Measurements from ENCODE around the gene TRPV2.

The TRPV2 gene

GRCh38 chr17:16474012-16474725 is 58.8 kb downstream of the TRPV2 start:
- no peak for DNase-seq (ENCODE audit: insufficient read length)
- FAIRE-seq = no peak
- TF ChIP-seq POLR2AphosphoS5 (IDR thresholded peaks at IDR 0.05; ENCODE audit: low read depth, low read length) (no peak), POLR2A (IDR thresholded peaks at IDR 0.05; ENCODE audit: low read depth, low read length) (no peak), TAF1 (IDR thresholded peaks at IDR 0.05; ENCODE audit: borderline replicate concordance, low read depth, low read length) (no peak)

GRCh38 chr17:16475179-16475704 is 59.9 kb downstream of the TRPV2 start:
- DNase-seq (ENCODE audit: insufficient read length) = no peak
- FAIRE-seq = no peak
- TF ChIP-seq POLR2AphosphoS5 (IDR thresholded peaks at IDR 0.05; ENCODE audit: low read depth, low read length) (no peak), POLR2A (IDR thresholded peaks at IDR 0.05; ENCODE audit: low read depth, low read length) (no peak), TAF1 (IDR thresholded peaks at IDR 0.05; ENCODE audit: borderline replicate concordance, low read depth, low read length) (no peak)

- DNase-seq (ENCODE audit: insufficient read length) (no peak), FAIRE-seq (no peak)
- TF ChIP-seq POLR2A (IDR thresholded peaks at IDR 0.05; ENCODE audit: low read depth, low read length) (no peak), TAF1 (IDR thresholded peaks at IDR 0.05; ENCODE audit: borderline replicate concordance, low read depth, low read length) (no peak), POLR2AphosphoS5 (IDR thresholded peaks at IDR 0.05; ENCODE audit: low read depth, low read length) (no peak)
Observed at GRCh38 chr17:16477255-16477654, 61.9 kb downstream of the TRPV2 start.

GRCh38 chr17:16477666-16478065 is 62.3 kb downstream of the TRPV2 start:
- no peak for TF ChIP-seq TAF1 (IDR thresholded peaks at IDR 0.05; ENCODE audit: borderline replicate concordance, low read depth, low read length)
- no peak for TF ChIP-seq POLR2A (IDR thresholded peaks at IDR 0.05; ENCODE audit: low read depth, low read length)
- TF ChIP-seq POLR2AphosphoS5 (IDR thresholded peaks at IDR 0.05; ENCODE audit: low read depth, low read length) = no peak
- DNase-seq (ENCODE audit: insufficient read length) = no peak
- no peak for FAIRE-seq

GRCh38 chr17:16478649-16479048 is 63.3 kb downstream of the TRPV2 start:
- TF ChIP-seq TAF1 (IDR thresholded peaks at IDR 0.05; ENCODE audit: borderline replicate concordance, low read depth, low read length) (no peak), POLR2AphosphoS5 (IDR thresholded peaks at IDR 0.05; ENCODE audit: low read depth, low read length) (no peak), POLR2A (IDR thresholded peaks at IDR 0.05; ENCODE audit: low read depth, low read length) (no peak)
- no peak for DNase-seq (ENCODE audit: insufficient read length)
- no peak for FAIRE-seq

- no peak for FAIRE-seq
- no peak for DNase-seq (ENCODE audit: insufficient read length)
Observed at GRCh38 chr17:16479264-16479663, 63.9 kb downstream of the TRPV2 start.

GRCh38 chr17:16480995-16481394 is 65.6 kb downstream of the TRPV2 start:
- FAIRE-seq (no peak), DNase-seq (ENCODE audit: insufficient read length) (no peak)
- no peak for TF ChIP-seq TAF1 (IDR thresholded peaks at IDR 0.05; ENCODE audit: borderline replicate concordance, low read depth, low read length)
- TF ChIP-seq POLR2AphosphoS5 (IDR thresholded peaks at IDR 0.05; ENCODE audit: low read depth, low read length) = no peak
- no peak for TF ChIP-seq POLR2A (IDR thresholded peaks at IDR 0.05; ENCODE audit: low read depth, low read length)

More at GRCh38 chr17:16479264-16479663, 63.9 kb downstream of the TRPV2 start:
- TF ChIP-seq TAF1 (IDR thresholded peaks at IDR 0.05; ENCODE audit: borderline replicate concordance, low read depth, low read length) (no peak), POLR2AphosphoS5 (IDR thresholded peaks at IDR 0.05; ENCODE audit: low read depth, low read length) (no peak), POLR2A (IDR thresholded peaks at IDR 0.05; ENCODE audit: low read depth, low read length) (no peak)

- FAIRE-seq (no peak), DNase-seq (ENCODE audit: insufficient read length) (no peak)
- TF ChIP-seq POLR2AphosphoS5 (IDR thresholded peaks at IDR 0.05; ENCODE audit: low read depth, low read length) (no peak), POLR2A (IDR thresholded peaks at IDR 0.05; ENCODE audit: low read depth, low read length) (no peak), TAF1 (IDR thresholded peaks at IDR 0.05; ENCODE audit: borderline replicate concordance, low read depth, low read length) (no peak)
Observed at GRCh38 chr17:16482253-16482652, 66.9 kb downstream of the TRPV2 start.

GRCh38 chr17:16483021-16483645 is 67.8 kb downstream of the TRPV2 start:
- FAIRE-seq = no peak
- TF ChIP-seq TAF1 (IDR thresholded peaks at IDR 0.05; ENCODE audit: borderline replicate concordance, low read depth, low read length) = no peak
- no peak for TF ChIP-seq POLR2AphosphoS5 (IDR thresholded peaks at IDR 0.05; ENCODE audit: low read depth, low read length)
- no peak for TF ChIP-seq POLR2A (IDR thresholded peaks at IDR 0.05; ENCODE audit: low read depth, low read length)

GRCh38 chr17:16484445-16485175 is 69.2 kb downstream of the TRPV2 start:
- no peak for FAIRE-seq
- DNase-seq (ENCODE audit: insufficient read length) = no peak
- TF ChIP-seq POLR2AphosphoS5 (IDR thresholded peaks at IDR 0.05; ENCODE audit: low read depth, low read length) (no peak), TAF1 (IDR thresholded peaks at IDR 0.05; ENCODE audit: borderline replicate concordance, low read depth, low read length) (no peak), POLR2A (IDR thresholded peaks at IDR 0.05; ENCODE audit: low read depth, low read length) (no peak)

More at GRCh38 chr17:16483021-16483645, 67.8 kb downstream of the TRPV2 start:
- no peak for DNase-seq (ENCODE audit: insufficient read length)
